ENCODE results near the gene TMEM61. TPM values are rescaled to one million over a fixed set of nuclear protein-coding genes. Genes with fewer than 3 reads are reported as not detected.
A peak's percentile ranks its signal among the peaks of the same experiment; 100 is the strongest.

TMEM61 gene
- total RNA-seq, 1 donor from 2014 or later, result not detected

GRCh38 chr1:54969879-54970278, 10.5 kb upstream of the TMEM61 start:
- Mint-ChIP-seq H3K36me3 (ENCODE audit: low read depth) (no peaks in the 10 kb centered on the region), H3K9me3 (ENCODE audit: low read depth) (no peaks in the 10 kb centered on the region), H3K4me3 (ENCODE audit: unreplicated experiment) (no peak overlapping the region), H3K27ac (ENCODE audit: unreplicated experiment) (no peak overlapping the region), H3K4me1 (ENCODE audit: low read depth) (peaks cover 17% of the 10 kb centered on the region), H3K27me3 (ENCODE audit: low read depth) (no peaks in the 10 kb centered on the region)
- no peak for DNase-seq (ENCODE audit: low spot score)
- TF ChIP-seq CTCF (IDR thresholded peaks at IDR 0.05), result no peak

- Mint-ChIP-seq H3K27ac (ENCODE audit: unreplicated experiment) (no peak overlapping the region), H3K4me1 (ENCODE audit: low read depth) (peaks cover 17% of the 10 kb centered on the region), H3K9me3 (ENCODE audit: low read depth) (no peaks in the 10 kb centered on the region), H3K36me3 (ENCODE audit: low read depth) (no peaks in the 10 kb centered on the region), H3K4me3 (ENCODE audit: unreplicated experiment) (no peak overlapping the region), H3K27me3 (ENCODE audit: low read depth) (peaks cover 5% of the 10 kb centered on the region)
- no peak for TF ChIP-seq CTCF (IDR thresholded peaks at IDR 0.05)
- no peak for DNase-seq (ENCODE audit: low spot score)
Measured at GRCh38 chr1:54970901-54971300, 9.5 kb upstream of the TMEM61 start.

- no peak for DNase-seq (ENCODE audit: low spot score)
- TF ChIP-seq CTCF (IDR thresholded peaks at IDR 0.05), result no peak
- no peaks in the 10 kb centered on the region for H3K9me3 Mint-ChIP-seq (ENCODE audit: low read depth)
- H3K4me3 Mint-ChIP-seq (ENCODE audit: unreplicated experiment), result no peak overlapping the region
- peaks cover 17% of the 10 kb centered on the region for H3K4me1 Mint-ChIP-seq (ENCODE audit: low read depth)
- H3K27me3 Mint-ChIP-seq (ENCODE audit: low read depth), result peaks cover 5% of the 10 kb centered on the region
- no peaks in the 10 kb centered on the region for H3K36me3 Mint-ChIP-seq (ENCODE audit: low read depth)
- no peak overlapping the region for H3K27ac Mint-ChIP-seq (ENCODE audit: unreplicated experiment)
Measured at GRCh38 chr1:54971317-54971791, 9.1 kb upstream of the TMEM61 start.

GRCh38 chr1:54972436-54972835, 8.0 kb upstream of the TMEM61 start:
- no peak for TF ChIP-seq CTCF (IDR thresholded peaks at IDR 0.05)
- no peak overlapping the region for H3K27ac Mint-ChIP-seq (ENCODE audit: unreplicated experiment)
- no peak overlapping the region for H3K4me3 Mint-ChIP-seq (ENCODE audit: unreplicated experiment)
- H3K9me3 Mint-ChIP-seq (ENCODE audit: low read depth), result no peaks in the 10 kb centered on the region
- peaks cover 5% of the 10 kb centered on the region for H3K27me3 Mint-ChIP-seq (ENCODE audit: low read depth)
- H3K4me1 Mint-ChIP-seq (ENCODE audit: low read depth), result peaks cover 17% of the 10 kb centered on the region
- H3K36me3 Mint-ChIP-seq (ENCODE audit: low read depth), result no peaks in the 10 kb centered on the region
- DNase-seq (ENCODE audit: low spot score), result no peak

- peaks cover 17% of the 10 kb centered on the region for H3K4me1 Mint-ChIP-seq (ENCODE audit: low read depth)
- H3K27ac Mint-ChIP-seq (ENCODE audit: unreplicated experiment), result peak overlapping the region; percentile 68
- DNase-seq (ENCODE audit: low spot score), result no peak
- no peaks in the 10 kb centered on the region for H3K36me3 Mint-ChIP-seq (ENCODE audit: low read depth)
- no peaks in the 10 kb centered on the region for H3K9me3 Mint-ChIP-seq (ENCODE audit: low read depth)
- H3K4me3 Mint-ChIP-seq (ENCODE audit: unreplicated experiment), result no peak overlapping the region
- peak; percentile 79 for TF ChIP-seq CTCF (IDR thresholded peaks at IDR 0.05)
- H3K27me3 Mint-ChIP-seq (ENCODE audit: low read depth), result peaks cover 9% of the 10 kb centered on the region
Measured at GRCh38 chr1:54973205-54973921, 7.1 kb upstream of the TMEM61 start.
